Measurements from ENCODE around the gene FRMPD4. TPM values are rescaled to one million over a fixed set of nuclear protein-coding genes. Genes with fewer than 3 reads are reported as not detected.
"Not testable (repeated sequence)": the region's sequence is repeated elsewhere in the genome, so short reads cannot be mapped to it uniquely, and the experiment has no call there.

The FRMPD4 gene
- total RNA-seq, 1 experiment from 2014 or later, result not detected

DNA sequence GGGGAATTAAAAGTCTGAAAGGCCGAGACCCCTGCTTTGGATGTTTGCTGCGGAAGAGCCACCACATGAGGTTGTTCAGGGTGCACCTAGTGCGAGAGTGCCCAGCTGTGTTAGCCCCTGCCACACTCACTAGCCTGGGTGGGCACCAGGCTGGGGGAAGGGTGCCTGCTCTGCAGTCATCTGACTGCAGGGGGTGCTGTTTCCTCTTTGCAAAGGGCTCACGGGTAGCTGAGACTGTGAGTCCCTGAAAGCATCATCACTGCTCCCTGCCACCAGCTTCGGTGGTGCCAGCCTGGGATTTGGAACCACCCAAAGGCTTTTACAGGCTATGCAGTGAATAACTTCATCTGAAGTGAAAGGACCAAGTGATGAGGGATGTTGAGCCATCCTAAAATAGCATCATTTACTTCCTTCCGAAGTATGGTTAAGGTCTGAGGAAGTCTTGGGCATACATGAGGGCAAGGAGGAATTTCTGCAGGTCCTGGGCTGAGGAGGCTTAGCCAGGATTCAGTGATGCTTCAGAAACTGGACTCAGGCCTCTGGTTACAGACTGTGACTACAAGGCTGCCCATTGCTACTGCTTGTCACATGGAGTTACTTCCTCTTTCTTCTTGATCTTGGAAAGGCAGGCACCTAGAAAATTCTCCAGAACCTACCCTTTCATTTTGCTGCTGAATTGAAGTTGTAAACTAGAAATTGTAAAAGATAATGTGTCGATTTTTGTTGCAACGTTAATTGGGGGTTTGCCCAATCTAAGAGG is 359.7 kb downstream of the FRMPD4 start:
- Histone ChIP-seq H3K9me3 (ENCODE audit: insufficient read depth, low read depth) (no peaks in the 10 kb centered on the region), H3K79me2 (ENCODE audit: low read depth) (no peaks in the 10 kb centered on the region), H3K9me2 (ENCODE audit: insufficient read depth) (no peaks in the 10 kb centered on the region), H3K27ac (no peak overlapping the region), H3F3A (ENCODE audit: insufficient read depth, low read depth) (no peaks in the 10 kb centered on the region), H3K36me3 (ENCODE audit: low read depth) (no peaks in the 10 kb centered on the region), H3K4me3 (no peak overlapping the region), H2AFZ (no peak overlapping the region), H3K4me1 (replicated peaks; ENCODE audit: insufficient read depth) (no peaks in the 10 kb centered on the region), H3K4me2 (no peak overlapping the region), H4K20me1 (ENCODE audit: insufficient read depth) (no peaks in the 10 kb centered on the region), H3K27me3 (ENCODE audit: insufficient read depth, low read depth) (no peaks in the 10 kb centered on the region)
- no TSS peak for BruUV-seq (replicated peaks)
- ChIA-PET CTCF (no interaction called here), POLR2A (ENCODE audit: unreplicated experiment) (no interaction called here)
- intact Hi-C loops (cut with micrococcal nuclease; ENCODE audit: unreplicated experiment), result no loop called here
- DNase-seq, result no peak
- TF ChIP-seq EZH2 (IDR thresholded peaks at IDR 0.05; ENCODE audit: low read depth), result no peak
- TF ChIP-seq, protein P1, sequence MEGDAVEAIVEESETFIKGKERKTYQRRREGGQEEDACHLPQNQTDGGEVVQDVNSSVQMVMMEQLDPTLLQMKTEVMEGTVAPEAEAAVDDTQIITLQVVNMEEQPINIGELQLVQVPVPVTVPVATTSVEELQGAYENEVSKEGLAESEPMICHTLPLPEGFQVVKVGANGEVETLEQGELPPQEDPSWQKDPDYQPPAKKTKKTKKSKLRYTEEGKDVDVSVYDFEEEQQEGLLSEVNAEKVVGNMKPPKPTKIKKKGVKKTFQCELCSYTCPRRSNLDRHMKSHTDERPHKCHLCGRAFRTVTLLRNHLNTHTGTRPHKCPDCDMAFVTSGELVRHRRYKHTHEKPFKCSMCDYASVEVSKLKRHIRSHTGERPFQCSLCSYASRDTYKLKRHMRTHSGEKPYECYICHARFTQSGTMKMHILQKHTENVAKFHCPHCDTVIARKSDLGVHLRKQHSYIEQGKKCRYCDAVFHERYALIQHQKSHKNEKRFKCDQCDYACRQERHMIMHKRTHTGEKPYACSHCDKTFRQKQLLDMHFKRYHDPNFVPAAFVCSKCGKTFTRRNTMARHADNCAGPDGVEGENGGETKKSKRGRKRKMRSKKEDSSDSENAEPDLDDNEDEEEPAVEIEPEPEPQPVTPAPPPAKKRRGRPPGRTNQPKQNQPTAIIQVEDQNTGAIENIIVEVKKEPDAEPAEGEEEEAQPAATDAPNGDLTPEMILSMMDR (conservative IDR thresholded peaks at IDR 0.05), result peak; percentile 40; the same call in 1 of the 2 replicates

DNA sequence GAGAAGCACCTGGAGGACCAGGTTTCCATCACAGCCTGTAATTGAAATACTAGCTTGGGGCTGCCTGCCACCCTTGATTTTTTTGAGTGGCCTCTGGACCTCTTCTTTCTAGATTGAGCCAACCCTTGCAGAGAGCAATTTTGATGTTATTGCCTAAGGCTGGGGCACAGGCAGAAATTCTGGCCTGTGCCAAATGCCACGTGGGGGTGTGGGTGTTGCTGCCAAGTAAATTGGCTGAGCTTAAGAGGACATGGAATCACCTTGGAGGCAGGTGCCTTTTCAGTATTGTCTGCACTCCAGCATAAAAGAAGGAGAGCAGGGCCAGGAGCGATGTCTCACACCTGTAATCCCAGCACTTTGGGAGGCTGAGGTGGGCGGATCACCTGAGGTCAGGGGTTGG is 366.9 kb downstream of the FRMPD4 start:
- no TSS peak for BruUV-seq (replicated peaks)
- CTCF ChIA-PET, result interaction anchor here (0.7 kb wide), 1 partner anchor 797 kb away, joined by 3 read pairs; no protein-coding TSS in a partner anchor
- intact Hi-C loops (cut with micrococcal nuclease; ENCODE audit: unreplicated experiment), result no loop called here

DNA sequence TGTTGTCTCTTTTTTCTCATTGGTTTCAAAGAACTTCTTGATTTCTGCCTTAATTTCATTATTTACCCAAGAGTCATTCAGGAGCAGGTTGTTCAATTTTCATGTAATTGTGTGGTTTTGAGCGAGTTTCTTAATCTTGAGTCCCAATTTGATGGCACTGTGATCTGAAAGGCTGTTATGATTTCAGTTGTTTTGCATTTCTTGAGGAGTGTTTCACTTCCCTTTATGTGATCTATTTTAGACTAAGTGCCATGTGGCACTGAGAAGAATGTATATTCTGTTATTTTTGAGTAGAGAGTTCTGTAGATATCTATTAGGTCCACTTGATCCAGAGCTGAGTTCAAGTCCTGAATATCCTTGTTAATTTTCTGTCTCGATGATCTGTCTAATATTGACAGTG is 377.1 kb downstream of the FRMPD4 start:
- H3K9me2 ChIP-seq (ENCODE audit: insufficient read depth); H3K79me2 ChIP-seq (ENCODE audit: low read depth); H3K4me1 ChIP-seq (replicated peaks; ENCODE audit: insufficient read depth); H2AFZ ChIP-seq; H3K4me2 ChIP-seq; BruUV-seq (replicated peaks); intact Hi-C loops (cut with micrococcal nuclease; ENCODE audit: unreplicated experiment); H3K36me3 ChIP-seq (ENCODE audit: low read depth); H3K27ac ChIP-seq; CTCF ChIA-PET; H4K20me1 ChIP-seq (ENCODE audit: insufficient read depth); POLR2A ChIA-PET (ENCODE audit: unreplicated experiment); DNase-seq; H3K4me3 ChIP-seq; H3F3A ChIP-seq (ENCODE audit: insufficient read depth, low read depth); H3K9me3 ChIP-seq (ENCODE audit: insufficient read depth, low read depth); H3K27me3 ChIP-seq (ENCODE audit: insufficient read depth, low read depth): not testable (repeated sequence)

More for the DNA sequence above, 366.9 kb downstream of the FRMPD4 start:
- H3K9me3 ChIP-seq (ENCODE audit: insufficient read depth, low read depth), result no peaks in the 10 kb centered on the region
- no peaks in the 10 kb centered on the region for H3K36me3 ChIP-seq (ENCODE audit: low read depth)
- H3K27me3 ChIP-seq (ENCODE audit: insufficient read depth, low read depth), result no peaks in the 10 kb centered on the region
- TF ChIP-seq, protein P1 (conservative IDR thresholded peaks at IDR 0.05), result no peak
- H3K4me2 ChIP-seq, result no peak overlapping the region
- no peak overlapping the region for H3K4me3 ChIP-seq
- no peak for DNase-seq
- H3K79me2 ChIP-seq (ENCODE audit: low read depth), result no peaks in the 10 kb centered on the region
- H3F3A ChIP-seq (ENCODE audit: insufficient read depth, low read depth), result no peaks in the 10 kb centered on the region
- no peaks in the 10 kb centered on the region for H4K20me1 ChIP-seq (ENCODE audit: insufficient read depth)
- no peaks in the 10 kb centered on the region for H3K4me1 ChIP-seq (replicated peaks; ENCODE audit: insufficient read depth)
- H3K9me2 ChIP-seq (ENCODE audit: insufficient read depth), result no peaks in the 10 kb centered on the region
- POLR2A ChIA-PET (ENCODE audit: unreplicated experiment), result no interaction called here
- no peak overlapping the region for H2AFZ ChIP-seq
- H3K27ac ChIP-seq, result no peak overlapping the region

DNA sequence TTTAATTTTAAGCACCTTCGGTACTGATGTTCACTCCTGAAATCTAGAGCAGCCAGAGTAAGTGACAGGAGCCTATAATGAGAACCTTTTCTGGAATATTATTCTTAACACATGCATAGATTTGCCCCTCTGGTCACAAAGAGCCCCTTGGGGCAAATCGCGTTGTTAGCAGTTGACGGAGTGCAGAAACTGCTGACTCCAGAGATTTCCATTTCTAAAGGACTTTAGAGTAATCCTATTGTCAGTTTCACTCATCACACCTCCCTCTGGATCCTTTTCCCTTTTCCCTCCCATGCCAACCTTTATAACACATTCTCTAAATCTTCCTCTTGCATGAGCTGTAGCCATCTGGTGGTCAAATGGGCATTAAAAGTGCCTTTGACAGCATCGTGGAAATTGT is 388.0 kb downstream of the FRMPD4 start:
- intact Hi-C loops (cut with micrococcal nuclease; ENCODE audit: unreplicated experiment), result no loop called here
- no peaks in the 10 kb centered on the region for H4K20me1 ChIP-seq (ENCODE audit: insufficient read depth)
- no peaks in the 10 kb centered on the region for H3K79me2 ChIP-seq (ENCODE audit: low read depth)
- no peak overlapping the region for H3K4me2 ChIP-seq
- H3K27me3 ChIP-seq (ENCODE audit: insufficient read depth, low read depth), result no peaks in the 10 kb centered on the region
- CTCF ChIA-PET, result no interaction called here
- H3F3A ChIP-seq (ENCODE audit: insufficient read depth, low read depth), result no peaks in the 10 kb centered on the region
- no peaks in the 10 kb centered on the region for H3K9me3 ChIP-seq (ENCODE audit: insufficient read depth, low read depth)
- no peak overlapping the region for H2AFZ ChIP-seq
- H3K27ac ChIP-seq, result no peak overlapping the region
- DNase-seq, result no peak
- TF ChIP-seq EZH2 (IDR thresholded peaks at IDR 0.05; ENCODE audit: low read depth), result no peak
- TF ChIP-seq, protein P1 (conservative IDR thresholded peaks at IDR 0.05), result no peak
- H3K9me2 ChIP-seq (ENCODE audit: insufficient read depth), result no peaks in the 10 kb centered on the region
- BruUV-seq (replicated peaks), result no TSS peak
- H3K4me3 ChIP-seq, result no peak overlapping the region
- POLR2A ChIA-PET (ENCODE audit: unreplicated experiment), result no interaction called here
- no peaks in the 10 kb centered on the region for H3K36me3 ChIP-seq (ENCODE audit: low read depth)
- no peaks in the 10 kb centered on the region for H3K4me1 ChIP-seq (replicated peaks; ENCODE audit: insufficient read depth)

DNA sequence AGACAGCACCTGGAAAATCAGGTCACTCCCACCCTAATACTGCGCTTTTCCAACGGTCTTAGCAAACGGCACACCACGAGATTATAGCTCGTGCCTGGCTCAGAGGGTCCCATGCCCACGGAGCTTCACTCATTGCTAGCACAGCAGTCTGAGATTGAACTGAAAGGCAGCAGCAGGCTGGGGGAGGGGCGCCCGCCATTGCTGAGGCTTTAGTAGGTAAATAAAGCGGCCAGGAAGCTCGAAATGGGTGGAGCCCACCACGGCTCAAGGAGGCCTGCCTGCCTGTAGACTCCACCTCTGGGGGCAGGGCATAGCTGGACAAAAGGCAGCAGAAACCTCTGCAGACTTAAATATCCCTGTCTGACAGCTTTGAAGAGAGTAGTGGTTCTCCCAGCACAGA is 399.8 kb downstream of the FRMPD4 start:
- H2AFZ ChIP-seq; BruUV-seq (replicated peaks); H3K27ac ChIP-seq; H4K20me1 ChIP-seq (ENCODE audit: insufficient read depth); H3F3A ChIP-seq (ENCODE audit: insufficient read depth, low read depth); DNase-seq; H3K9me3 ChIP-seq (ENCODE audit: insufficient read depth, low read depth); H3K4me1 ChIP-seq (replicated peaks; ENCODE audit: insufficient read depth); H3K4me3 ChIP-seq; H3K36me3 ChIP-seq (ENCODE audit: low read depth); H3K79me2 ChIP-seq (ENCODE audit: low read depth); CTCF ChIA-PET; H3K27me3 ChIP-seq (ENCODE audit: insufficient read depth, low read depth); H3K9me2 ChIP-seq (ENCODE audit: insufficient read depth); intact Hi-C loops (cut with micrococcal nuclease; ENCODE audit: unreplicated experiment); POLR2A ChIA-PET (ENCODE audit: unreplicated experiment): not testable (repeated sequence)
- peak overlapping the region; percentile 55 for H3K4me2 ChIP-seq

Measured in PC-9 (cell line).